Left lung (tissue), 10 donors: ENCODE results near the gene ATP6V0A1. TPM values are rescaled to one million over a fixed set of nuclear protein-coding genes. Genes with fewer than 3 reads are reported as not detected.
A peak's percentile ranks its signal among the peaks of the same experiment; 100 is the strongest.

Experiments used
- ATAC-seq: fragments of 200-7000 bp; cut with Tn5 transposase; one replicate; pipeline ENCODE4 v1.9.1; 2020; ENCODE audit warnings: moderate library complexity
- DNase-seq, 4 donors: peaks; one replicate each; pipeline ENCODE4 v3.0.0-alpha.2; 2013 to 2020
- H3K27ac ChIP-seq, 2 donors: fragments of 200-600 bp; sonication (generic) in 1 of 2; one replicate each; pipeline versions ENCODE4 v1.5.0 to v1.8.0; 2020 to 2021
- H3K27me3 ChIP-seq, 2 donors: fragments of 200-600 bp; sonication (generic) in 1 of 2; one replicate each; pipeline versions ENCODE4 v1.5.0 to v1.8.0; 2020 to 2021
- H3K36me3 ChIP-seq, 2 donors: fragments of 200-600 bp; sonication (generic) in 1 of 2; one replicate each; pipeline versions ENCODE4 v1.5.0 to v1.8.0; 2020 to 2021
- H3K4me1 ChIP-seq, 2 donors: fragments of 200-600 bp; one replicate each; pipeline ENCODE4 v1.8.0; 2021
- H3K4me3 ChIP-seq, 2 donors: fragments of 200-600 bp; sonication (generic) in 1 of 2; one replicate each; pipeline versions ENCODE4 v1.5.0 to v1.8.0; 2020 to 2021; ENCODE audit warnings: mild to moderate bottlenecking in 1 of 2
- H3K9me3 ChIP-seq, 2 donors: fragments of 200-600 bp; sonication (generic) in 1 of 2; one replicate each; pipeline versions ENCODE4 v1.5.0 to v1.8.0; 2020 to 2021
- CTCF ChIP-seq, 2 donors: fragments of 200-600 bp; sonication (generic) in 1 of 2; IDR thresholded peaks; one replicate each; pipeline versions ENCODE4 v1.5.0 to v1.8.0; 2021; ENCODE audit warnings: antibody characterized with exemption in 2 of 2
- intact Hi-C, 2 donors: fragments of 100-400 bp; cut with DNase I; formaldehyde crosslinking; loops; one replicate each; pipeline versions ENCODE4 v1.11.2 to v1.14.2; 2022
- polyA plus RNA-seq, 6 donors: library from polyadenylated mRNA; unstranded; fragments of 120-200 nt; gene quantifications; one replicate each; pipeline ENCODE4 v1.2.1, GENCODE V29; 2013; ENCODE audit not compliant: insufficient read length in 6 of 6
- total RNA-seq, 2 donors: library from RNA; stranded (reverse); fragmentation: NEBNext Ultra II Directional; extraction: Animal tissue kit (Norgen Biotek cat#: 25700); gene quantifications; one replicate each; pipeline ENCODE4 v1.2.1, GENCODE V29; 2021
- donor health status: DM: no; HTN: yes; CAD: no.
- donor health status: DM: no; HTN: no; CAD: no.

The ATP6V0A1 gene
- total and polyA plus RNA-seq, 8 donors: 46.1 to 103 (median 57.3) TPM

- ATAC-seq (no peak), DNase-seq (no peak)
- Histone ChIP-seq H3K27me3 (no peaks in the 10 kb centered on the region), H3K4me3 (no peak overlapping the region), H3K36me3 (peaks cover 0 to 99% of the 10 kb centered on the region in 2 donors), H3K27ac (no peak overlapping the region), H3K4me1 (no peaks in the 10 kb centered on the region), H3K9me3 (no peaks in the 10 kb centered on the region)
- intact Hi-C loops: no loop called here
- no peak for TF ChIP-seq CTCF (IDR thresholded peaks at IDR 0.05)
Measured at GRCh38 chr17:42509409-42509808, 50.7 kb downstream of the ATP6V0A1 start.

- no peaks in the 10 kb centered on the region for H3K9me3 ChIP-seq
- H3K36me3 ChIP-seq: peaks cover 0 to 99% of the 10 kb centered on the region in 2 donors
- no peak overlapping the region for H3K27ac ChIP-seq
- intact Hi-C loops: no loop called here
- no peak overlapping the region for H3K4me3 ChIP-seq
- ATAC-seq (no peak), DNase-seq (no peak)
- H3K4me1 ChIP-seq: no peaks in the 10 kb centered on the region
- no peaks in the 10 kb centered on the region for H3K27me3 ChIP-seq
- no peak for TF ChIP-seq CTCF (IDR thresholded peaks at IDR 0.05)
Measured at GRCh38 chr17:42509841-42510240, 51.2 kb downstream of the ATP6V0A1 start.

GRCh38 chr17:42512246-42512645 is 53.6 kb downstream of the ATP6V0A1 start:
- intact Hi-C loops: no loop called here
- DNase-seq (no peak), ATAC-seq (no peak)
- Histone ChIP-seq H3K4me3 (no peak overlapping the region), H3K27ac (peak overlapping the region; percentile 55 to 60), H3K9me3 (no peaks in the 10 kb centered on the region), H3K4me1 (peaks cover 5% of the 10 kb centered on the region in 2 donors), H3K36me3 (peaks cover 0 to 99% of the 10 kb centered on the region in 2 donors), H3K27me3 (no peaks in the 10 kb centered on the region)
- TF ChIP-seq CTCF (IDR thresholded peaks at IDR 0.05): no peak

GRCh38 chr17:42512733-42513251 is 54.1 kb downstream of the ATP6V0A1 start:
- Histone ChIP-seq H3K27me3 (no peaks in the 10 kb centered on the region), H3K4me3 (no peak overlapping the region), H3K27ac (peak overlapping the region; percentile 55 to 60), H3K4me1 (peaks cover 10 to 11% of the 10 kb centered on the region in 2 donors), H3K9me3 (no peaks in the 10 kb centered on the region), H3K36me3 (peaks cover 0 to 93% of the 10 kb centered on the region in 2 donors)
- intact Hi-C loops: no loop called here
- no peak for DNase-seq
- no peak for ATAC-seq
- no peak for TF ChIP-seq CTCF (IDR thresholded peaks at IDR 0.05)

GRCh38 chr17:42513686-42514085 is 55.0 kb downstream of the ATP6V0A1 start:
- H3K4me3 ChIP-seq: no peak overlapping the region
- H3K27me3 ChIP-seq: no peaks in the 10 kb centered on the region
- no peak for ATAC-seq
- TF ChIP-seq CTCF (IDR thresholded peaks at IDR 0.05): no peak
- DNase-seq: no peak
- H3K36me3 ChIP-seq: peaks cover 0 to 84% of the 10 kb centered on the region in 2 donors
- H3K27ac ChIP-seq: peak overlapping the region; percentile 55 to 60
- no peaks in the 10 kb centered on the region for H3K9me3 ChIP-seq
- H3K4me1 ChIP-seq: peaks cover 19% of the 10 kb centered on the region in 2 donors
- intact Hi-C loops: no loop called here
